Measurements from ENCODE around the gene AXL.

- TF ChIP-seq CTCF (IDR thresholded peaks at IDR 0.05) (no peak), POLR2A (IDR thresholded peaks at IDR 0.05) (no peak)
Observed at GRCh38 chr19:41234512-41235168, 15.6 kb downstream of the AXL start.

Data from right lobe of liver (tissue), 4 donors.